ENCODE measurements around the gene GAREM1.

Gene GAREM1

GRCh38 chr18:32290810-32291209, 179.9 kb downstream of the GAREM1 start:
- DNase-seq (ENCODE audit: low read depth in 3 of 3): no peak

GRCh38 chr18:32289483-32290075, 181.1 kb downstream of the GAREM1 start:
- DNase-seq (ENCODE audit: low read depth in 3 of 3): peak in 2 of 3 donors; percentile 5 to 11

GRCh38 chr18:32287873-32288272, 182.8 kb downstream of the GAREM1 start:
- no peak for DNase-seq (ENCODE audit: low read depth in 3 of 3)

- no peak for DNase-seq (ENCODE audit: low read depth in 3 of 3)
Observed at GRCh38 chr18:32287249-32287648, 183.4 kb downstream of the GAREM1 start.

- no peak for DNase-seq (ENCODE audit: low read depth in 3 of 3)
Observed at GRCh38 chr18:32286749-32287148, 183.9 kb downstream of the GAREM1 start.

GRCh38 chr18:32284284-32284683, 186.4 kb downstream of the GAREM1 start:
- DNase-seq (ENCODE audit: low read depth in 3 of 3): no peak

GRCh38 chr18:32280911-32281310, 189.8 kb downstream of the GAREM1 start:
- no peak for DNase-seq (ENCODE audit: low read depth in 3 of 3)

- no peak for DNase-seq (ENCODE audit: low read depth in 3 of 3)
Observed at GRCh38 chr18:32280188-32280783, 190.4 kb downstream of the GAREM1 start.

GRCh38 chr18:32278177-32278799, 192.4 kb downstream of the GAREM1 start:
- DNase-seq (ENCODE audit: low read depth in 3 of 3): no peak

GRCh38 chr18:32277549-32277948, 193.1 kb downstream of the GAREM1 start:
- no peak for DNase-seq (ENCODE audit: low read depth in 3 of 3)

- no peak for DNase-seq (ENCODE audit: low read depth in 3 of 3)
Observed at GRCh38 chr18:32276906-32277305, 193.8 kb downstream of the GAREM1 start.

- no peak for DNase-seq (ENCODE audit: low read depth in 3 of 3)
Observed at GRCh38 chr18:32276256-32276655, 194.4 kb downstream of the GAREM1 start.

- DNase-seq (ENCODE audit: low read depth in 3 of 3): no peak
Observed at GRCh38 chr18:32275221-32275620, 195.5 kb downstream of the GAREM1 start.

- DNase-seq (ENCODE audit: low read depth in 3 of 3): no peak
Observed at GRCh38 chr18:32274307-32274706, 196.4 kb downstream of the GAREM1 start.

GRCh38 chr18:32271672-32272208, 198.9 kb downstream of the GAREM1 start:
- DNase-seq (ENCODE audit: low read depth in 3 of 3): peak in 1 of 3 donors; percentile 8

GRCh38 chr18:32270341-32270740, 200.3 kb downstream of the GAREM1 start:
- no peak for DNase-seq (ENCODE audit: low read depth in 3 of 3)

- no peak for DNase-seq (ENCODE audit: low read depth in 3 of 3)
Observed at GRCh38 chr18:32267463-32267862, 203.2 kb downstream of the GAREM1 start.

GRCh38 chr18:32264401-32264800, 206.3 kb downstream of the GAREM1 start:
- no peak for DNase-seq (ENCODE audit: low read depth in 3 of 3)

GRCh38 chr18:32262092-32262491, 208.6 kb downstream of the GAREM1 start:
- no peak for DNase-seq (ENCODE audit: low read depth in 3 of 3)

- no peak for DNase-seq (ENCODE audit: low read depth in 3 of 3)
Observed at GRCh38 chr18:32261003-32261402, 209.7 kb downstream of the GAREM1 start.

- no peak for DNase-seq (ENCODE audit: low read depth in 3 of 3)
Observed at GRCh38 chr18:32259553-32259952, 211.1 kb downstream of the GAREM1 start.

GRCh38 chr18:32258558-32259204, 212.0 kb downstream of the GAREM1 start:
- DNase-seq (ENCODE audit: low read depth in 3 of 3): no peak

- DNase-seq (ENCODE audit: low read depth in 3 of 3): no peak
Observed at GRCh38 chr18:32258148-32258547, 212.5 kb downstream of the GAREM1 start.

All from stimulated activated CD4-positive, alpha-beta T cell treated with anti-CD3 and anti-CD28 coated beads, TNF-alpha, amount 100 ng/mL, for 48 hours (primary cell).